CD4-positive, CD25-positive, alpha-beta regulatory T cell (primary cell): ENCODE results near the gene CFAP54. TPM values are rescaled to one million over a fixed set of nuclear protein-coding genes. Genes with fewer than 3 reads are reported as not detected.

Experiments used
- ATAC-seq, 2 donors: fragments of 150-1000 bp; cut with Tn5 transposase; one replicate each; pipeline ENCODE4 v1.10.0; 2021; ENCODE audit warnings: low read depth in 2 of 2, moderate number of reproducible peaks in 2 of 2, moderate library complexity in 1 of 2
- DNase-seq, 3 donors: peaks; one replicate each; pipeline versions ENCODE4 v3.0.0 to v3.0.0-alpha.2; 2012 to 2022; ENCODE audit warnings: mixed read lengths in 1 of 3
- H3K27ac ChIP-seq: one replicate; pipeline ENCODE4 v1.7.0; 2013; ENCODE audit warnings: mild to moderate bottlenecking, low read length; ENCODE audit not compliant: insufficient read depth, poor library complexity, severe bottlenecking
- H3K27me3 ChIP-seq: one replicate; pipeline ENCODE4 v1.7.0; 2013; ENCODE audit warnings: low read length; ENCODE audit not compliant: control insufficient read depth, insufficient read depth
- H3K36me3 ChIP-seq: one replicate; pipeline ENCODE4 v1.7.0; 2013; ENCODE audit warnings: mild to moderate bottlenecking, low read length, moderate library complexity; ENCODE audit not compliant: control insufficient read depth, insufficient read depth
- H3K4me1 ChIP-seq: 2 replicates; pipeline ENCODE4 v1.7.0; 2013; ENCODE audit warnings: mild to moderate bottlenecking, low read length; ENCODE audit not compliant: insufficient read depth, control insufficient read depth, poor library complexity, severe bottlenecking
- H3K4me3 ChIP-seq: one replicate; pipeline ENCODE4 v1.7.0; 2013; ENCODE audit warnings: low read depth, mild to moderate bottlenecking, low read length, moderate library complexity
- H3K9me3 ChIP-seq, 2 experiments: 1 replicate in 1 of 2; 2 replicates in 1 of 2; pipeline ENCODE4 v1.7.0; 2013; ENCODE audit warnings: low read length in 2 of 2, mild to moderate bottlenecking in 1 of 2, moderate library complexity in 1 of 2; ENCODE audit not compliant: control insufficient read depth in 2 of 2
- H3K27ac Mint-ChIP-seq, 3 donors: one replicate each; pipeline ENCODE4 v1.8.0; 2020 to 2022; ENCODE audit warnings: mild to moderate bottlenecking in 3 of 3, mixed read lengths in 3 of 3, moderate library complexity in 2 of 3
- H3K27me3 Mint-ChIP-seq: one replicate; pipeline ENCODE4 v1.8.0; 2022; ENCODE audit warnings: mild to moderate bottlenecking, mixed read lengths
- H3K36me3 Mint-ChIP-seq: one replicate; pipeline ENCODE4 v1.8.0; 2020; ENCODE audit warnings: mixed read lengths
- H3K4me1 Mint-ChIP-seq, 4 donors: one replicate each; pipeline ENCODE4 v1.8.0; 2020 to 2022; ENCODE audit warnings: mixed read lengths in 4 of 4, mild to moderate bottlenecking in 1 of 4
- H3K4me3 Mint-ChIP-seq, 4 donors: one replicate each; pipeline ENCODE4 v1.8.0; 2020 to 2022; ENCODE audit warnings: mild to moderate bottlenecking in 4 of 4, mixed read lengths in 4 of 4, moderate library complexity in 3 of 4
- H3K9me3 Mint-ChIP-seq, 7 donors: one replicate each; pipeline ENCODE4 v1.8.0; 2020 to 2022; ENCODE audit warnings: mixed read lengths in 7 of 7, mild to moderate bottlenecking in 3 of 7, moderate library complexity in 2 of 7
- polyA plus RNA-seq, 4 donors: library from polyadenylated mRNA; unstranded; fragments of 300-500 nt; fragmentation: Illumina TruSeq; gene quantifications; one replicate each; pipeline ENCODE4 v1.2.3, GENCODE V29; 2021
- total RNA-seq: library from RNA; stranded (reverse); gene quantifications from one replicate; pipeline ENCODE4 v1.2.3, GENCODE V29; 2022

Gene CFAP54
- total and polyA plus RNA-seq, 5 donors from 2014 or later, result 0.07 to 0.32 (median 0.27) TPM; not detected in 2

DNA sequence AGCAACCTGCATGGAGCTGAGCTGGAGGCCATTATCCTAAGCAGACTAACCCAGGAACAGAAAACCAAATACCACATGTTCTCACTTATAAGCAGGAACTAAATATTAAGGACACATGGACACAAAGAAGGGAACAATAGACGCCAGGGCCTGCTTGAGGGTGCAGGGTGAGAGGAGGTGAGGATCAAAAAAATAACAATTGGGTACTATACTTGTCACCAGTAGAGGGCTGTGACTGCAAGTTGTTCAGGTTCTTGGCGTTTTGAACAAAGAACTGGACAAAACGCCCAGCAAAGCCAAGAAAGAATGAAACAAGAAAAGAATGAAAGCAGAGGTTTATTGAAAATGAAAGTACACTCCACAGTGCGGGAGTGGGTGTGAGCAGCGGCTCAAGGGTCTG, 209.1 kb downstream of the CFAP54 start:
- DNase-seq, result no peak
- H3K27ac Mint-ChIP-seq, result no peak overlapping the region

DNA sequence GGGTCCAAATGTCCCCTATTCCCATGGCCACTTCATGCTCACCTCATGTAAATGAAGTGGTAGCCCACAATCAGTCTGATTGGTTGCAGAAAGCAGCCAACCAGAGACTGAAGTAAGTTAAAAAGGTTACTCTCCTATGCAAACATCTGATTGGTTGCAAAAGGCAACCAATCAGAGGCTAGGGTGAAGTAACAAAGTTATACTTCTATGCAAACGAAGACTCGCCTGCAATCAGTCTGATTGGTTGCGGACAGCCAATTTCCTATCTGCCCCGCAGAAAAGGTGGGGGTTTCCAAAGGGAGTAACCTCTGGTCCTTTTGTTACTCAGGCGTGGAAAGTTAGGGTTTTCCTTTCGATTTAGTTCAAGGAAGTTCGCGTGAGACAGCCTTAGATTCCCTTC, 209.6 kb downstream of the CFAP54 start:
- Mint-ChIP-seq H3K4me3 (no peak overlapping the region), H3K27me3 (peaks cover 21% of the 10 kb centered on the region), H3K4me1 (peaks cover 0 to 2% (median 0%) of the 10 kb centered on the region in 4 donors), H3K9me3 (peaks cover 0 to 3% (median 0%) of the 10 kb centered on the region in 7 donors), H3K36me3 (no peaks in the 10 kb centered on the region), H3K27ac (no peak overlapping the region)
- Histone ChIP-seq H3K27ac (no peak overlapping the region), H3K4me1 (no peaks in the 10 kb centered on the region), H3K4me3 (no peak overlapping the region), H3K27me3 (peaks cover 3% of the 10 kb centered on the region), H3K36me3 (no peaks in the 10 kb centered on the region), H3K9me3 (no peaks in the 10 kb centered on the region)
- DNase-seq, result no peak
- ATAC-seq, result no peak

More for the DNA sequence above, 209.1 kb downstream of the CFAP54 start:
- no peak overlapping the region for H3K4me3 ChIP-seq
- Mint-ChIP-seq H3K36me3 (no peaks in the 10 kb centered on the region), H3K4me1 (peaks cover 0 to 2% (median 0%) of the 10 kb centered on the region in 4 donors), H3K4me3 (no peak overlapping the region), H3K9me3 (peaks cover 0 to 3% (median 0%) of the 10 kb centered on the region in 7 donors), H3K27me3 (peaks cover 21% of the 10 kb centered on the region)
- peaks cover 3% of the 10 kb centered on the region for H3K27me3 ChIP-seq
- H3K27ac ChIP-seq, result no peak overlapping the region
- H3K9me3 ChIP-seq, result no peaks in the 10 kb centered on the region
- no peaks in the 10 kb centered on the region for H3K36me3 ChIP-seq
- H3K4me1 ChIP-seq, result no peaks in the 10 kb centered on the region
- no peak for ATAC-seq

DNA sequence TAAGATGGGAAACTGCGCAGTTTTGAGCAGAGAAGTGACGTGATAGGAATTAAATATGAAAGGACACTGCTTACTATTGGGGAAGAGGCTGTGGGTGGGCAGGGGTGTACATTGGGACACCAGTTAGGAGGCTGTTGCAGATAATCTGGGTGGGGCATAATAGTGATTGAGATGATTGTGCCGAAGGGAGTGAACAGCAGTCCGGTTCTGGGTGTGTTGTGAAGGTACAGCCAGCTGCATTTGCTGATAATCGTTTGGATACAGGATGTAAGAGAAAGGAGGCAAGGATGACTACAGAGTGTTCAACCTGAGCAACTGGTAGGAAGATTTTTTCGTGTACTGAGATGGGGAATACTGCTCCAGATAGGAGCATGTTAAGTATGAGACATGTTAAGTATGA, 212.5 kb downstream of the CFAP54 start:
- Histone ChIP-seq H3K4me3 (no peak overlapping the region), H3K4me1 (no peaks in the 10 kb centered on the region), H3K27me3 (peaks cover 6% of the 10 kb centered on the region), H3K27ac (no peak overlapping the region), H3K36me3 (no peaks in the 10 kb centered on the region), H3K9me3 (no peaks in the 10 kb centered on the region)
- H3K9me3 Mint-ChIP-seq, result peaks cover 0 to 2% (median 0%) of the 10 kb centered on the region in 7 donors
- H3K36me3 Mint-ChIP-seq, result no peaks in the 10 kb centered on the region
- no peak overlapping the region for H3K4me3 Mint-ChIP-seq
- no peak for DNase-seq
- H3K27ac Mint-ChIP-seq, result no peak overlapping the region
- H3K4me1 Mint-ChIP-seq, result peaks cover 0 to 2% (median 0%) of the 10 kb centered on the region in 4 donors
- peaks cover 21% of the 10 kb centered on the region for H3K27me3 Mint-ChIP-seq
- ATAC-seq, result peak in 1 of 2 donors; percentile 20

DNA sequence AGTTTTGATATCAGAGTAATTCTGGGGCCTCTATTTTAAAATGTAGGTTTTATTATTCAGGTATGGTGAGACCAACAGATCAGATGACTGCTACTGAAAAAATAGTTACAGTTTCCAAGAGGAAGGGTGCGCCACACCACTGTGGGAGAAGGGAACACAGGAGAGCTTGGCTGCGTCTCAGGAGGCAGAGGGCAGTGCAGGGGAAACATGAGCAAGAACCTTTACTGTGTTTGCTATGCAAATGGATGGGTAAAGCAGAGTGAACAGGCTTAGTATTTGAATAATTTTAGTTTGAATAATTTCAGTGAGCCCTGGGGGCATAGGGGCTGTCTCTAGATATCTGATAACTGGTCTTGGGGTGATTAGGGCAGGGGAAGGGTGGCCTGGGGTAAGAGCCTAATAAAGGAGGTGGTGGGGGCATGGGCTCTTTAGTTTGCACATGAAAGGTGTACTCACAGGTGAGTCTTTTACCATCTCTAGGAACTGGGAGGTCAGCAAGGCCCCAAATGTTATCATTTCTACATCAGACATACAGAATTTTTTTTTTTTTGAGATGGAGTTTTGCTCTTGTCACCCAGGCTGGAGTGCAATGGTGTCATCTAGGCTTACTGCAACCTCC, 220.9 kb downstream of the CFAP54 start:
- Histone ChIP-seq H3K9me3 (no peaks in the 10 kb centered on the region), H3K27me3 (peaks cover 5% of the 10 kb centered on the region), H3K36me3 (no peaks in the 10 kb centered on the region), H3K27ac (no peak overlapping the region), H3K4me3 (no peak overlapping the region), H3K4me1 (no peaks in the 10 kb centered on the region)
- DNase-seq (no peak), ATAC-seq (peak in 1 of 2 donors; percentile 14)
- Mint-ChIP-seq H3K27me3 (peaks cover 18% of the 10 kb centered on the region), H3K9me3 (no peaks in the 10 kb centered on the region), H3K27ac (no peak overlapping the region), H3K4me3 (no peak overlapping the region), H3K4me1 (no peaks in the 10 kb centered on the region), H3K36me3 (no peaks in the 10 kb centered on the region)

DNA sequence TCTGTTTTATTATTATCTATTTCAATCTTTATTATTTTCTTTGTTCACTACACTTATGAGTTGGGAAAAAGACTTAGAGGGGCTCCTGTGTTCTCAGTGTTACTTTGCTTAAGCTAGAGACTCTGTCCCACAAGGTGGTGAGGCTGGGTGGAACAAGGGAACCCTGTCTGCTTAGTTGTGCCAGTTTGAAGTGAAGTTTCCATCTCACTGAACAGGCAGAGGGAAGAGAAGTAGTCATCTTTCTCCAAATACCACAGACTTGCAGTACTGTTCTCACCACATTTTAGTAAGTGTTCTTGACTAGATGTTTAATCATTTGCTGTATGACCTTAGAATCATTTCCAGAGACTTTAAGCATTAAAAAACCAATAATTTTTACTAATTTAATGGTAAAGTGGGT, 222.0 kb downstream of the CFAP54 start:
- no peaks in the 10 kb centered on the region for H3K4me1 ChIP-seq
- no peak for ATAC-seq
- H3K36me3 ChIP-seq, result no peaks in the 10 kb centered on the region
- no peak overlapping the region for H3K27ac Mint-ChIP-seq
- H3K9me3 ChIP-seq, result no peaks in the 10 kb centered on the region
- H3K27ac ChIP-seq, result no peak overlapping the region
- H3K27me3 ChIP-seq, result peaks cover 3% of the 10 kb centered on the region
- DNase-seq, result no peak
- H3K9me3 Mint-ChIP-seq, result no peaks in the 10 kb centered on the region
- H3K4me1 Mint-ChIP-seq, result no peaks in the 10 kb centered on the region
- H3K4me3 ChIP-seq, result no peak overlapping the region
- peaks cover 18% of the 10 kb centered on the region for H3K27me3 Mint-ChIP-seq
- no peaks in the 10 kb centered on the region for H3K36me3 Mint-ChIP-seq
- no peak overlapping the region for H3K4me3 Mint-ChIP-seq

DNA sequence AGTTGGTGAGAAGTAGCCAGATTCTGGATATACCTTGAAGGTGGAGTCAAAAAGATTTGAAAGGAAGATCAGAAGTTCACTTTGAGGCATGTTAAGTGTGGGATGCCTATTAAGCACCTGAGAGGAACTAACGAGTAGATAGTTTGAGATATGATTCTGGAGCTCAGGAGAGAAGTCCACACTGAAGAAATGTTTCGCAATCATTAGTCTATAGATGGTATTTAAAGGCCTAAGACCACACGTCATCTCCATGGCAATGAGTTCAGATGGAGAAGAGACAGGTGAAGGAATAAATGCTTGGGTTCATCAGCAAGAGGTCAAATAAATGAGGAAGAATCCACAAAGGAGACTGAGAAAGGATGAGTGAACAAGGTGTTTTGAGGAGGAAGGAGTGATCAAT, 224.8 kb downstream of the CFAP54 start:
- Histone ChIP-seq H3K36me3 (no peaks in the 10 kb centered on the region), H3K9me3 (no peaks in the 10 kb centered on the region), H3K4me1 (no peaks in the 10 kb centered on the region), H3K4me3 (no peak overlapping the region), H3K27me3 (peaks cover 2% of the 10 kb centered on the region), H3K27ac (no peak overlapping the region)
- no peak overlapping the region for H3K27ac Mint-ChIP-seq
- no peaks in the 10 kb centered on the region for H3K36me3 Mint-ChIP-seq
- ATAC-seq, result no peak
- peaks cover 0 to under 1% (median 0%) of the 10 kb centered on the region in 4 donors for H3K4me1 Mint-ChIP-seq
- H3K27me3 Mint-ChIP-seq, result peaks cover 18% of the 10 kb centered on the region
- no peaks in the 10 kb centered on the region for H3K9me3 Mint-ChIP-seq
- no peak overlapping the region for H3K4me3 Mint-ChIP-seq
- DNase-seq, result no peak

DNA sequence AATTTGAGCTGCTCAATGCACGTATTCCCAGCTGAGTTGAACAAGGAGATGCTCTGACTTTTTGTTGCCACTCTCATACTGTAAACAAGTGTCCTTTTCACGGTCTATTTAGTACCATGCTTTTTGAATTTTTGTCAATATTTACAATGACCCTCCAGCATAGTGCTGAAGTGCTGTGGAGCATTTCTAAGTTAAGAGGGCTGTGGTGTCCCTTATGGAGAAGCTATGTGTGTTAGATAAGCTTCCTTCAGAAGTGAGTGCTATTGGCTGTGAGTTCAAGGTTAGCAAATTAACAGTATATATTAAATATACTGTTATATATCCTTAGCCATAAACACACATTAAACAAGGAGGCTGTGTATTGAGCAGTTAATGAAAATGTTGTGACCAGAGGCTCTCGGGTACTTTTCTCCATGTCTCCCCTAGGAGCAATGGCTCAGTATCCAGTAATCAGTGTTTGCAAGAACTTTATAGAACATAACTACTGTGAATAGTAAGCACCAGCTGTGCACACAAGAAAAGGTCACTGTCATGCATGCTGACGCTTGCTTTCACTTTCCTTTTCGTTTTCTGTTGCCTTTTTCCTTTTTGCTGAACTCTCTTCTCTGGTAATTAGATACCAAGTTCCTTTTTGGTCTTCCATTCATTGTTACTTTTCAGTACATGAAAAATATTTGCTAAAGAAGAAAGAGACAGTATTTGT, 230.4 kb downstream of the CFAP54 start:
- Histone ChIP-seq H3K4me1 (peaks cover 6% of the 10 kb centered on the region), H3K27me3 (no peaks in the 10 kb centered on the region), H3K27ac (peak overlapping the region; percentile 60), H3K36me3 (no peaks in the 10 kb centered on the region), H3K4me3 (peak overlapping the region; percentile 94), H3K9me3 (no peaks in the 10 kb centered on the region)
- peak; percentile 57 to 63 for ATAC-seq
- peak overlapping the region; percentile 88 to 99 (median 92) for H3K27ac Mint-ChIP-seq
- H3K27me3 Mint-ChIP-seq, result no peaks in the 10 kb centered on the region
- peaks cover 2 to 11% (median 6%) of the 10 kb centered on the region in 4 donors for H3K4me1 Mint-ChIP-seq
- H3K4me3 Mint-ChIP-seq, result peak overlapping the region; percentile 87 to 98 (median 92)
- peak in 2 of 3 donors; percentile 25 to 82 for DNase-seq
- peaks cover 0 to 1% (median 0%) of the 10 kb centered on the region in 7 donors for H3K9me3 Mint-ChIP-seq
- no peaks in the 10 kb centered on the region for H3K36me3 Mint-ChIP-seq
